Breast epithelium (tissue), 3 donors: ENCODE results near the gene ARID3C.

Experiments used
- POLR2A ChIP-seq: fragments of 450-650 bp; IDR thresholded peaks from one replicate; pipeline ENCODE4 v1.6.1; 2016; ENCODE audit warnings: antibody characterized with exemption, mild to moderate bottlenecking, moderate library complexity
- POLR2AphosphoS5 ChIP-seq, 3 donors: sonication (generic); formaldehyde crosslinking; IDR thresholded peaks; one replicate each; pipeline ENCODE4 v1.6.1; 2017; ENCODE audit warnings: antibody characterized with exemption in 3 of 3
- TF ChIP-seq, protein P1 (sequence below), 3 donors: fragments of 450-650 bp; IDR thresholded peaks; one replicate each; pipeline ENCODE4 v1.5.1; 2016 to 2017; ENCODE audit warnings: antibody characterized with exemption in 3 of 3, mild to moderate bottlenecking in 3 of 3, moderate library complexity in 3 of 3

DNA sequence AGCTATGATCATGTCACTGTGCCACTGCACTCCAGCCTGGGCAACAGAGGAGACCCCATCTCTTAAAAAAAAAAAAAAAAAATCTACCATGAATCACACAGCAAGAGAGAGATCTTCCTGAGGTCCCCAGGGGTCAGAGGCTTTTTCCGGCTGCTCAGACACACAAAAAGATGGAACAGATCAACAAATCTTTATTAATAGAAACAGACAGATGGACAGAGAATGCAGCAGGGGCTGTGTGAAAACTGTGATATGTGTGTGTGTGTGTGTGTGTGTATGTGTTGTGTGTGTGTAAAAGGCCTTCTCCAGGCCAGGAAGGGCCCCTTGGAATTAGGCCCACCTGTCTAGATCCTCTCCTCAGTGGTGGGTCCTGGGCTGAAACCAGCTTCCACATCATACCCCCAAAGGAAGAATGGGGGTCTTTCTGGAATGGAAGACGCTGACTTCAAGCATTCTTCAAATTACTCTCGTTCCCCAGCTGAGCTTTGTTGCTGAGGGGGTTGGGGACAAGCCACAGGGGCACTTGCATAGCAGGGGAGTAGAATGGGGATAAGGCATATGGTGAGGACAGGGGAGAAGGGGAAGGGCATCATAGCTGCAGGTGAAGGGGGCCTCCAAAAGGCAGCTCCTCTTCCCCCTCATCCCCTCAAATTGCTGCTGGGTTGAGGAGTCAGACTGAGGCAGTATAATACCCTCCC is 5.8 kb upstream of the ARID3C start:
- TF ChIP-seq, protein P1, sequence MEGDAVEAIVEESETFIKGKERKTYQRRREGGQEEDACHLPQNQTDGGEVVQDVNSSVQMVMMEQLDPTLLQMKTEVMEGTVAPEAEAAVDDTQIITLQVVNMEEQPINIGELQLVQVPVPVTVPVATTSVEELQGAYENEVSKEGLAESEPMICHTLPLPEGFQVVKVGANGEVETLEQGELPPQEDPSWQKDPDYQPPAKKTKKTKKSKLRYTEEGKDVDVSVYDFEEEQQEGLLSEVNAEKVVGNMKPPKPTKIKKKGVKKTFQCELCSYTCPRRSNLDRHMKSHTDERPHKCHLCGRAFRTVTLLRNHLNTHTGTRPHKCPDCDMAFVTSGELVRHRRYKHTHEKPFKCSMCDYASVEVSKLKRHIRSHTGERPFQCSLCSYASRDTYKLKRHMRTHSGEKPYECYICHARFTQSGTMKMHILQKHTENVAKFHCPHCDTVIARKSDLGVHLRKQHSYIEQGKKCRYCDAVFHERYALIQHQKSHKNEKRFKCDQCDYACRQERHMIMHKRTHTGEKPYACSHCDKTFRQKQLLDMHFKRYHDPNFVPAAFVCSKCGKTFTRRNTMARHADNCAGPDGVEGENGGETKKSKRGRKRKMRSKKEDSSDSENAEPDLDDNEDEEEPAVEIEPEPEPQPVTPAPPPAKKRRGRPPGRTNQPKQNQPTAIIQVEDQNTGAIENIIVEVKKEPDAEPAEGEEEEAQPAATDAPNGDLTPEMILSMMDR (IDR thresholded peaks at IDR 0.05): no peak
- TF ChIP-seq POLR2AphosphoS5 (IDR thresholded peaks at IDR 0.05) (no peak), POLR2A (no peak)
